Muscle of leg (tissue), 11 donors: ENCODE data around the gene MARCKSL1. TPM values are rescaled to one million over a fixed set of nuclear protein-coding genes. Genes with fewer than 3 reads are reported as not detected.

Experiments used
- DNase-seq: peaks from one replicate; pipeline ENCODE4 v3.0.0; 2013
- H3K27ac ChIP-seq: one replicate; pipeline ENCODE4 v1.5.1; 2013; ENCODE audit warnings: mild to moderate bottlenecking, low read length, control low read depth
- H3K27me3 ChIP-seq: one replicate; pipeline ENCODE4 v1.6.1; 2013; ENCODE audit warnings: low read length; ENCODE audit not compliant: control insufficient read depth, insufficient read depth
- H3K36me3 ChIP-seq: one replicate; pipeline ENCODE4 v1.6.1; 2013; ENCODE audit warnings: low read length; ENCODE audit not compliant: control insufficient read depth, insufficient read depth
- H3K4me1 ChIP-seq: one replicate; pipeline ENCODE4 v1.6.1; 2013; ENCODE audit warnings: low read length; ENCODE audit not compliant: control insufficient read depth, insufficient read depth
- H3K4me3 ChIP-seq: one replicate; pipeline ENCODE4 v1.5.1; 2013; ENCODE audit warnings: low read length, control low read depth
- H3K9me3 ChIP-seq: replicated peaks from 2 replicates; pipeline ENCODE4 v1.6.1; 2013; ENCODE audit warnings: low read depth, low read length; ENCODE audit not compliant: control insufficient read depth
- WGBS: methylation state at CpG from one replicate; pipeline ENCODE4 v1.1.5; 2013; ENCODE audit warnings: missing lambda C conversion rate; ENCODE audit not compliant: insufficient coverage; 5-methylcytosine and 5-hydroxymethylcytosine counted together
- polyA plus RNA-seq, 8 donors: library from polyadenylated mRNA; unstranded; fragments of 120-200 nt; gene quantifications; one replicate each; pipeline versions ENCODE4 v1.2.1 to v1.2.3, GENCODE V29; 2013; ENCODE audit warnings: inconsistent platforms in 1 of 8, low replicate concordance in 1 of 8; ENCODE audit not compliant: insufficient read length in 8 of 8, insufficient read depth in 1 of 8
- total RNA-seq: library from RNA; stranded (reverse); fragments of 120-200 nt; gene quantifications from one replicate; pipeline ENCODE4 v1.2.4, GENCODE V29; 2013

Gene MARCKSL1
- total and polyA plus RNA-seq, 9 donors: 50.1 to 210 (median 174) TPM

GRCh38 chr1:32353886-32354570, 18.0 kb upstream of the MARCKSL1 start:
- no peak overlapping the region for H3K27ac ChIP-seq
- 0% methylated on average over 1 of the region's 2 CpGs for WGBS
- peaks cover 41% of the 10 kb centered on the region for H3K4me1 ChIP-seq
- peaks cover 2% of the 10 kb centered on the region for H3K9me3 ChIP-seq
- H3K27me3 ChIP-seq: no peaks in the 10 kb centered on the region
- peaks cover 14% of the 10 kb centered on the region for H3K36me3 ChIP-seq
- peak; percentile 45 for DNase-seq
- no peak overlapping the region for H3K4me3 ChIP-seq

GRCh38 chr1:32353431-32353830, 17.4 kb upstream of the MARCKSL1 start:
- 33% methylated on average over 2 of the region's 2 CpGs for WGBS
- no peak for DNase-seq
- Histone ChIP-seq H3K9me3 (peaks cover 2% of the 10 kb centered on the region), H3K27ac (no peak overlapping the region), H3K36me3 (peaks cover 14% of the 10 kb centered on the region), H3K27me3 (no peaks in the 10 kb centered on the region), H3K4me3 (no peak overlapping the region), H3K4me1 (peaks cover 41% of the 10 kb centered on the region)

DNA sequence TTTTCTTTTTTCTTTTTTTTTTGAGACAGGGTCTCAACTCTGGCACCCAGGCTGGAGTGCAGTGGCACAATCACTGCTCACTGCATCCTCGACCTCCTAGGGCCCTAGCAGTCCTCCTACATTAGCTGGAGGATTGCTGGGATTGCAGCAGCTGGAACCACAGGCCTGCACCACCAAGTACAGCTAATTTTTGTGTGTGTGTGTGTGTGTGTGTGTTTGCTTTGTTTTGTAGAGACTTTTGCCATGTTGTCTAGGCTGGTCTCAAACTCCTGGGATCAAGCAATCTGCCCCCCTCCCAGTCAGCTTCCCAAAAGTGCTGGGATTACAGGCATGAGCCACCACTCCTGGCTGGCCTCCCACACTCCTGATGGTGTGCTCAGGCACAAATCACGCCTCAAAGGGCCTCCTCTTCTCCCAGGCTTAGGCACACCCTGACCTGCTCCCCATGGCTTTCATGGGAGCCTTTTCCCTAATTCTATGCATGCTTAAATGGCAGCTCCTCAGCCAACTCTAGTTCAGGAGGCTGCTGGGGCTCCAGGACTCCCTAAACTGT, 16.9 kb upstream of the MARCKSL1 start:
- no peak for DNase-seq
- H3K9me3 ChIP-seq: peaks cover 2% of the 10 kb centered on the region
- no peak overlapping the region for H3K27ac ChIP-seq
- peaks cover 14% of the 10 kb centered on the region for H3K36me3 ChIP-seq
- 38% methylated on average over 1 of the region's 2 CpGs for WGBS
- peaks cover 41% of the 10 kb centered on the region for H3K4me1 ChIP-seq
- no peak overlapping the region for H3K4me3 ChIP-seq
- no peaks in the 10 kb centered on the region for H3K27me3 ChIP-seq

GRCh38 chr1:32352239-32352745, 16.3 kb upstream of the MARCKSL1 start:
- Histone ChIP-seq H3K27ac (peak overlapping the region; percentile 96), H3K4me3 (peak overlapping the region; percentile 72), H3K9me3 (peaks cover 2% of the 10 kb centered on the region), H3K36me3 (peaks cover 14% of the 10 kb centered on the region), H3K4me1 (peaks cover 41% of the 10 kb centered on the region), H3K27me3 (no peaks in the 10 kb centered on the region)
- no peak for DNase-seq
- WGBS: 4% methylated on average over 4 of the region's 8 CpGs

- DNase-seq: peak; percentile 99
- H3K27ac ChIP-seq: peak overlapping the region; percentile 96
- no peaks in the 10 kb centered on the region for H3K27me3 ChIP-seq
- H3K9me3 ChIP-seq: peaks cover 2% of the 10 kb centered on the region
- peak overlapping the region; percentile 72 for H3K4me3 ChIP-seq
- peaks cover 14% of the 10 kb centered on the region for H3K36me3 ChIP-seq
- H3K4me1 ChIP-seq: peaks cover 41% of the 10 kb centered on the region
- WGBS: 2% methylated on average over 60 of the region's 75 CpGs
These were observed 15.6 kb upstream of the MARCKSL1 start for GRCh38 chr1:32351399-32352238.

DNA sequence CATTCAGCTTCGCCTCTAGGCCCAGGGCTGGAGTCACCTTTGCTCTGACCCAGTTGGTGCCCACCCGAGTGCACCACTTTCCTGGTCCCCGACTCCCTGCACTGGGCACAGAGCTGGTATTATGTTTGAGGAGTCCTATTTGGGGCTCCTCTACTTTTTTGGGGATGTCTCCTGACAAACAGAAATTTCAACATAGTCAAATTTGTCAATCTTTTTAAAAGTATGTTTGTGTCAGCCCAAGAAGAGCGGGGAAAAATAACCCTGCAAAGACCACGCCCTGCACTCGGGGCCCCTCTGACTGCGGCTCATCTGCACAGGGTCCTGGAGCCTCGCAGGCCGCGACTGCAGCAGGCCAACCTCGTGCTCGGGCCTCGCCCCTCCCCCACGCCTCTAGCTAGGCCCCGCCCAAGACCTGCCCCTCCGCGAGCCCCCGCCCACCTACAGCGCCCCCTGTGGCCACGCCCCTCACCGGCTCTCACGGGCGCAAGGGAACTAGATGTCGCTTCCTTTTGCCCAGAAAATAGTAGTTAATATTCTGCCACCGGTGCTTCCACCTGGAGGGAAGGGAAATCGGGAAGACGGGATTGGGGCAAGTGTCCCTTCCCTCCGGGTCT, 14.9 kb upstream of the MARCKSL1 start:
- Histone ChIP-seq H3K4me3 (peak overlapping the region; percentile 72), H3K9me3 (peaks cover 2% of the 10 kb centered on the region), H3K36me3 (peaks cover 14% of the 10 kb centered on the region), H3K27ac (peak overlapping the region; percentile 90), H3K4me1 (peaks cover 41% of the 10 kb centered on the region), H3K27me3 (no peaks in the 10 kb centered on the region)
- DNase-seq: no peak
- 7% methylated on average over 12 of the region's 28 CpGs for WGBS

DNA sequence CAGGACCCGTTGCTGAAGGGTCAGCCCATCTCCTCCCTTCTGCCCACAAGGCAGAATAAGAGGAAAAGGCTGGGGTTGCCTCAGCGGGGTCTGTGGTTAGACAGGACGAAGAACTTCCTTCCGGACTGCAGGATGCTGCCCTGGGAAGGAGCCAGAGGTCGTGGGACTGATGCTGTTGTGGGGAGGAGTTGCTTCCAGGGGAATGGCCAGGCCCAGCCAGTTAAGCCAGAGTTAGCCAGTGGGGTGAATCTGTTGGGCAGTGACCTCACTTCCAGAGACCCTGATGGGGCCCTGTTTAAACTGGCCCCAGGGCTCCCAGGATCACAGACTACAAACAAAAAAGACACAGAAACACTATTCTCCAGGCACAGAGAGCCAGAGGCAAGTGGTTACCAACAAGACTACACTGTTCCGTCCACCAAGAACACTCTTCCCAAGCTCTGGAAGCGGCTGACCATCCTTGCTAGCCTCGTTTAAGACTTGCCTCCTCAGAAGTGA, 13.2 kb upstream of the MARCKSL1 start:
- Histone ChIP-seq H3K4me1 (peaks cover 45% of the 10 kb centered on the region), H3K4me3 (no peak overlapping the region), H3K27me3 (no peaks in the 10 kb centered on the region), H3K27ac (peak overlapping the region; percentile 17), H3K36me3 (peaks cover 7% of the 10 kb centered on the region), H3K9me3 (peaks cover 2% of the 10 kb centered on the region)
- DNase-seq: peak; percentile 48
- 75% methylated on average over 3 of the region's 8 CpGs for WGBS

- peaks cover 2% of the 10 kb centered on the region for H3K27me3 ChIP-seq
- WGBS: 70% methylated on average over 6 of the region's 9 CpGs
- H3K9me3 ChIP-seq: peaks cover 2% of the 10 kb centered on the region
- H3K36me3 ChIP-seq: no peaks in the 10 kb centered on the region
- peaks cover 24% of the 10 kb centered on the region for H3K4me1 ChIP-seq
- H3K27ac ChIP-seq: no peak overlapping the region
- DNase-seq: no peak
- H3K4me3 ChIP-seq: no peak overlapping the region
These were observed 10.6 kb upstream of the MARCKSL1 start for GRCh38 chr1:32346532-32347157.

DNA sequence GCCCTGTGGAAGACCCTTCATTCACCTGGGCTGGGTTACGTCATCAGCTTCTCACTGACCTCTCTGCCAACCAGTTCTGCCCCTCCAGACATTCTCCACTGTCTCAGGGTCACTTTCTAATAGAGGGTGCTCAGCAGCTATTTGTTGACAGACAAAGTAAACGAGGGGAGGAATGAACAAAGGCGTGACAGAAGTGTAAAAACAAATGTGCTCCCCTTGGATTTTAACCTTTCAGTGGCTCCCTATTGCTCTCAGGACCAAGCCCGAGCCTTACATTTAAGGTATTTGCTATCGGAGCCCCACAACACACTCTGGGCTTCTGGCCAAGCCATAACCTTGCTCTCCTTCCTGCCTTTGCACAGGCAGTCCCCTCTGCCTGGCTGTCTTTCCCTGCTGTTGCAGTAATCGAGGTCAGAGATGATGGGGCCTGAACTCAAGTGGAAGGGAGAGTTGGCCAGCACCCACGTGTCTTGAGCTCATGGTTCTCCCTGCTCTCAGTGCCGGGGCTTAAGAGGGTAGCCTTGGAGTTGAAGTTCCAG, 9.3 kb upstream of the MARCKSL1 start:
- no peaks in the 10 kb centered on the region for H3K9me3 ChIP-seq
- peak overlapping the region; percentile 8 for H3K27ac ChIP-seq
- H3K27me3 ChIP-seq: peaks cover 2% of the 10 kb centered on the region
- no peak for DNase-seq
- H3K36me3 ChIP-seq: no peaks in the 10 kb centered on the region
- peaks cover 25% of the 10 kb centered on the region for H3K4me1 ChIP-seq
- H3K4me3 ChIP-seq: no peak overlapping the region
- WGBS: 24% methylated on average over 7 of the region's 8 CpGs
